H9 (cell line): Measurements from ENCODE around the gene ZNF540. TPM values are rescaled to one million over a fixed set of nuclear protein-coding genes. Genes with fewer than 3 reads are reported as not detected.

ENCODE experiments used
- DNase-seq: peaks from one replicate; pipeline ENCODE4 v3.0.0-alpha.2; 2017
- H2AFZ ChIP-seq: one replicate; pipeline ENCODE4 v1.6.1; 2013; ENCODE audit warnings: mild to moderate bottlenecking, low read length, control low read depth, moderate library complexity
- H2AK5ac ChIP-seq: 2 replicates; pipeline ENCODE4 v1.6.1; 2013; ENCODE audit warnings: low read length, control low read depth, mixed read lengths; ENCODE audit not compliant: insufficient read length
- H2BK120ac ChIP-seq: one replicate; pipeline ENCODE4 v1.6.1; 2013; ENCODE audit warnings: low read depth, mild to moderate bottlenecking, low read length, control low read depth, inconsistent platforms; ENCODE audit not compliant: poor library complexity, severe bottlenecking
- H2BK12ac ChIP-seq: 2 replicates; pipeline ENCODE4 v1.6.1; 2013; ENCODE audit warnings: low read length, control low read depth, mixed read lengths, low read depth; ENCODE audit not compliant: insufficient read length
- H2BK15ac ChIP-seq: 2 replicates; pipeline ENCODE4 v1.6.1; 2013; ENCODE audit warnings: low read depth, low read length, control low read depth
- H2BK20ac ChIP-seq: one replicate; pipeline ENCODE4 v1.6.1; 2013; ENCODE audit warnings: low read depth, mild to moderate bottlenecking, low read length, control low read depth, inconsistent platforms; ENCODE audit not compliant: poor library complexity, severe bottlenecking
- H2BK5ac ChIP-seq: 2 replicates; pipeline ENCODE4 v1.6.1; 2013; ENCODE audit warnings: low read length, control low read depth, mixed read lengths; ENCODE audit not compliant: insufficient read length
- H3K14ac ChIP-seq: 2 replicates; pipeline ENCODE4 v1.6.1; 2013; ENCODE audit warnings: low read length, control low read depth; ENCODE audit not compliant: insufficient read depth
- H3K18ac ChIP-seq: 2 replicates; pipeline ENCODE4 v1.6.1; 2013; ENCODE audit warnings: low read depth, mild to moderate bottlenecking, mixed read lengths, low read length, control low read depth; ENCODE audit not compliant: insufficient read length
- H3K23ac ChIP-seq: 2 replicates; pipeline ENCODE4 v1.6.1; 2013; ENCODE audit warnings: low read length, control low read depth, mixed read lengths, low read depth; ENCODE audit not compliant: insufficient read length
- H3K23me2 ChIP-seq: 2 replicates; pipeline ENCODE4 v1.6.1; 2013; ENCODE audit warnings: low read depth, mild to moderate bottlenecking, mixed read lengths, low read length, control low read depth; ENCODE audit not compliant: insufficient read length, poor library complexity, severe bottlenecking
- H3K27ac ChIP-seq: 2 replicates; pipeline ENCODE4 v1.5.1; 2013; ENCODE audit warnings: low read length, control low read depth, mixed read lengths, low read depth; ENCODE audit not compliant: insufficient read length
- H3K27me3 ChIP-seq: 2 replicates; pipeline ENCODE4 v1.6.1; 2013; ENCODE audit warnings: low read length, control low read depth, inconsistent platforms; ENCODE audit not compliant: insufficient read depth
- H3K4ac ChIP-seq: 2 replicates; pipeline ENCODE4 v1.6.1; 2013; ENCODE audit warnings: low read depth, mild to moderate bottlenecking, control low read depth, inconsistent platforms, low read length, moderate library complexity
- H3K4me1 ChIP-seq: 2 replicates; pipeline ENCODE4 v1.6.1; 2013; ENCODE audit warnings: low read length, control low read depth, inconsistent platforms; ENCODE audit not compliant: insufficient read depth
- H3K4me2 ChIP-seq: 2 replicates; pipeline ENCODE4 v1.6.1; 2013; ENCODE audit warnings: low read length, control low read depth, mixed read lengths; ENCODE audit not compliant: insufficient read length, insufficient read depth
- H3K56ac ChIP-seq: 2 replicates; pipeline ENCODE4 v1.6.1; 2013; ENCODE audit warnings: low read depth, mild to moderate bottlenecking, mixed read lengths, low read length, control low read depth; ENCODE audit not compliant: insufficient read length
- H3K79me1 ChIP-seq: 2 replicates; pipeline ENCODE4 v1.6.1; 2013; ENCODE audit warnings: low read depth, mild to moderate bottlenecking, moderate library complexity, low read length, control low read depth, inconsistent platforms; ENCODE audit not compliant: insufficient read depth, poor library complexity, severe bottlenecking
- H3K79me2 ChIP-seq: 2 replicates; pipeline ENCODE4 v1.6.1; 2013; ENCODE audit warnings: low read length, control low read depth, inconsistent platforms; ENCODE audit not compliant: insufficient read depth
- H3K9ac ChIP-seq: 2 replicates; pipeline ENCODE4 v1.6.1; 2013; ENCODE audit warnings: low read length, control low read depth, mixed read lengths; ENCODE audit not compliant: insufficient read length; ENCODE audit errors: extremely low read depth
- H3K9me3 ChIP-seq: one replicate; pipeline ENCODE4 v1.6.1; 2013; ENCODE audit warnings: low read depth, low read length, inconsistent platforms; ENCODE audit not compliant: control insufficient read depth
- H3T11ph ChIP-seq: one replicate; pipeline ENCODE4 v1.6.1; 2013; ENCODE audit warnings: mild to moderate bottlenecking, low read length, control low read depth, inconsistent platforms
- H4K20me1 ChIP-seq: one replicate; pipeline ENCODE4 v1.6.1; 2013; ENCODE audit not compliant: control insufficient read depth, insufficient read length, insufficient read depth
- H4K5ac ChIP-seq: 2 replicates; pipeline ENCODE4 v1.6.1; 2013; ENCODE audit warnings: low read depth, mild to moderate bottlenecking, mixed read lengths, low read length, control low read depth; ENCODE audit not compliant: insufficient read length
- H4K8ac ChIP-seq: replicated peaks from 2 replicates; pipeline ENCODE4 v1.6.1; 2013; ENCODE audit warnings: low read length, control low read depth, mixed read lengths, low read depth; ENCODE audit not compliant: insufficient read length
- H4K91ac ChIP-seq: 2 replicates; pipeline ENCODE4 v1.6.1; 2013; ENCODE audit warnings: low read depth, mild to moderate bottlenecking, moderate library complexity, mixed read lengths, low read length, control low read depth; ENCODE audit not compliant: insufficient read length
- H3K27ac Mint-ChIP-seq, 3 experiments: 2 replicates in 2 of 3; 3 replicates in 1 of 3; pipeline ENCODE4 v1.8.0; 2020 to 2021; ENCODE audit warnings: mixed read lengths in 3 of 3, mild to moderate bottlenecking in 1 of 3, moderate library complexity in 1 of 3
- H3K27me3 Mint-ChIP-seq: 2 replicates; pipeline ENCODE4 v1.8.0; 2021; ENCODE audit warnings: low read depth, mild to moderate bottlenecking, moderate library complexity, mixed read lengths
- H3K36me3 Mint-ChIP-seq, 3 experiments: 2 replicates in 2 of 3; 3 replicates in 1 of 3; pipeline ENCODE4 v1.8.0; 2020 to 2021; ENCODE audit warnings: low read depth in 3 of 3, mixed read lengths in 3 of 3; ENCODE audit not compliant: insufficient read depth in 1 of 3
- H3K4me1 Mint-ChIP-seq, 2 experiments: 2 replicates each; pipeline ENCODE4 v1.8.0; 2020; ENCODE audit warnings: mixed read lengths in 2 of 2
- H3K4me3 Mint-ChIP-seq, 2 experiments: 2 replicates in 1 of 2; 3 replicates in 1 of 2; pipeline ENCODE4 v1.8.0; 2020 to 2021; ENCODE audit warnings: mild to moderate bottlenecking in 2 of 2, mixed read lengths in 2 of 2, moderate library complexity in 1 of 2
- H3K9me3 Mint-ChIP-seq, 2 experiments: 2 replicates in 1 of 2; 3 replicates in 1 of 2; pipeline ENCODE4 v1.8.0; 2020; ENCODE audit warnings: mild to moderate bottlenecking in 2 of 2, mixed read lengths in 2 of 2, moderate library complexity in 1 of 2
- CTCF ChIP-seq: fragments of 200-600 bp; sonication (generic); conservative IDR thresholded peaks from 3 replicates; pipeline ENCODE4 v1.8.0; 2021; ENCODE audit warnings: antibody characterized with exemption, mild to moderate bottlenecking
- WGBS: extraction: QIAGEN DNeasy Blood & Tissue Kit; methylation state at CpG from one replicate; pipeline ENCODE4 v1.1.7; 2013; ENCODE audit warnings: missing lambda C conversion rate, low lambda C conversion rate, mixed read lengths; ENCODE audit not compliant: insufficient read length; ENCODE audit errors: extremely low coverage; 5-methylcytosine and 5-hydroxymethylcytosine counted together
- total RNA-seq: library from RNA; stranded (reverse); gene quantifications from 2 replicates; pipeline ENCODE4 v1.2.1, GENCODE V29; 2021

Gene ZNF540
- total RNA-seq, 1 experiment from 2014 or later: 0.20 TPM

- H4K20me1 ChIP-seq: no peaks in the 10 kb centered on the region
- no peaks in the 10 kb centered on the region for H3K79me2 ChIP-seq
- Mint-ChIP-seq H3K36me3 (peaks cover 0 to 12% (median 4%) of the 10 kb centered on the region in 3 experiments; a peak in 3 of 7 replicates), H3K4me3 (peak overlapping the region; percentile 75 to 88), H3K27ac (peak overlapping the region in 2 of 3 experiments; percentile 11 to 87; a peak in 4 of 7 replicates), H3K9me3 (peaks cover 3 to 13% of the 10 kb centered on the region in 2 experiments; a peak in 4 of 5 replicates), H3K4me1 (peaks cover 18 to 19% of the 10 kb centered on the region in 2 experiments), H3K27me3 (peaks cover 9% of the 10 kb centered on the region)
- no peaks in the 10 kb centered on the region for H3K27me3 ChIP-seq
- no CpG with 5 or more reads among the region's 40 CpGs for WGBS
- H3T11ph ChIP-seq: no peak overlapping the region
- H3K18ac ChIP-seq: no peak overlapping the region
- H3K79me1 ChIP-seq: no peaks in the 10 kb centered on the region
- H2BK15ac ChIP-seq: no peak overlapping the region
- H4K91ac ChIP-seq: no peak overlapping the region
- H2BK20ac ChIP-seq: no peak overlapping the region
- peaks cover 14% of the 10 kb centered on the region for H3K23me2 ChIP-seq
- H3K23ac ChIP-seq: no peak overlapping the region
- H3K56ac ChIP-seq: no peak overlapping the region
- peak overlapping the region; percentile 31 for H3K9ac ChIP-seq
- peak overlapping the region; percentile 5; the same call in 1 of the 2 replicates for H3K14ac ChIP-seq
- no peaks in the 10 kb centered on the region for H3K9me3 ChIP-seq
- H4K8ac ChIP-seq: no peak overlapping the region
- H2AK5ac ChIP-seq: no peak overlapping the region
- H2BK12ac ChIP-seq: no peak overlapping the region
- DNase-seq: peak; percentile 44
- H3K4me2 ChIP-seq: peak overlapping the region; percentile 93
- H3K4me1 ChIP-seq: no peaks in the 10 kb centered on the region
- no peak overlapping the region for H4K5ac ChIP-seq
- no peak overlapping the region for H2AFZ ChIP-seq
- TF ChIP-seq CTCF: no peak
- no peak overlapping the region for H2BK120ac ChIP-seq
- no peak overlapping the region for H2BK5ac ChIP-seq
- no peak overlapping the region for H3K4ac ChIP-seq
- H3K27ac ChIP-seq: no peak overlapping the region
Measured at GRCh38 chr19:37654629-37655300, 60.1 kb downstream of the ZNF540 start.
